Hematopoietic multipotent progenitor cell treated with erythropoietin and hydrocortisone succinate and interleukin-3 and kit ligand, for 17 days (in vitro differentiated cells): ENCODE measurements around the gene FADS6.
A peak's percentile ranks its signal among the peaks of the same experiment; 100 is the strongest.

Source experiments
- DNase-seq: peaks from one replicate; pipeline ENCODE4 v3.0.0-alpha.2; 2015; ENCODE audit warnings: low spot score

Gene FADS6

GRCh38 chr17:74866198-74866835 is 27.1 kb downstream of the FADS6 start:
- DNase-seq: no peak

- no peak for DNase-seq
Observed at GRCh38 chr17:74865504-74866197, 27.8 kb downstream of the FADS6 start.

GRCh38 chr17:74864866-74865395 is 28.5 kb downstream of the FADS6 start:
- peak; percentile 76 for DNase-seq

- DNase-seq: no peak
Observed at GRCh38 chr17:74864297-74864865, 29.1 kb downstream of the FADS6 start.

- DNase-seq: no peak
Observed at GRCh38 chr17:74863420-74864296, 29.8 kb downstream of the FADS6 start.

- DNase-seq: no peak
Observed at GRCh38 chr17:74862919-74863318, 30.5 kb downstream of the FADS6 start.

GRCh38 chr17:74862108-74862901 is 31.1 kb downstream of the FADS6 start:
- DNase-seq: peak; percentile 41

- DNase-seq: no peak
Observed at GRCh38 chr17:74861662-74862107, 31.7 kb downstream of the FADS6 start.

- DNase-seq: no peak
Observed at GRCh38 chr17:74860872-74861661, 32.4 kb downstream of the FADS6 start.

GRCh38 chr17:74860229-74860871 is 33.1 kb downstream of the FADS6 start:
- DNase-seq: no peak

- no peak for DNase-seq
Observed at GRCh38 chr17:74859459-74860228, 33.8 kb downstream of the FADS6 start, which contains the start of gene GRIN2C. GRIN2C (minus strand) TSS chr17:74859885; CDS start chr17:74855092, 4,793 bp downstream.

- no peak for DNase-seq
Observed at GRCh38 chr17:74858672-74859458, 34.6 kb downstream of the FADS6 start.

- no peak for DNase-seq
Observed at GRCh38 chr17:74857191-74857590, 36.2 kb downstream of the FADS6 start.

- no peak for DNase-seq
Observed at GRCh38 chr17:74856112-74856511, 37.3 kb downstream of the FADS6 start.

GRCh38 chr17:74855323-74855722 is 38.1 kb downstream of the FADS6 start:
- no peak for DNase-seq

GRCh38 chr17:74854792-74855191 is 38.6 kb downstream of the FADS6 start:
- no peak for DNase-seq

- no peak for DNase-seq
Observed at GRCh38 chr17:74853669-74854068, 39.8 kb downstream of the FADS6 start.

GRCh38 chr17:74853048-74853397 is 40.4 kb downstream of the FADS6 start:
- DNase-seq: no peak
